GM19239 (cell line): ENCODE results near the gene ROPN1L.
"Not testable (repeated sequence)": the region's sequence is repeated elsewhere in the genome, so short reads cannot be mapped to it uniquely, and the experiment has no call there.

ENCODE experiments used
- DNase-seq: peaks from one replicate; pipeline ENCODE4 v3.0.0; 2011; ENCODE audit warnings: low spot score; ENCODE audit not compliant: insufficient read length
- FAIRE-seq: peaks from 2 replicates; lab custom pipeline; 2011; peaks lifted over from hg19 to GRCh38; lab: Jason Lieb, UNC

ROPN1L gene

DNA sequence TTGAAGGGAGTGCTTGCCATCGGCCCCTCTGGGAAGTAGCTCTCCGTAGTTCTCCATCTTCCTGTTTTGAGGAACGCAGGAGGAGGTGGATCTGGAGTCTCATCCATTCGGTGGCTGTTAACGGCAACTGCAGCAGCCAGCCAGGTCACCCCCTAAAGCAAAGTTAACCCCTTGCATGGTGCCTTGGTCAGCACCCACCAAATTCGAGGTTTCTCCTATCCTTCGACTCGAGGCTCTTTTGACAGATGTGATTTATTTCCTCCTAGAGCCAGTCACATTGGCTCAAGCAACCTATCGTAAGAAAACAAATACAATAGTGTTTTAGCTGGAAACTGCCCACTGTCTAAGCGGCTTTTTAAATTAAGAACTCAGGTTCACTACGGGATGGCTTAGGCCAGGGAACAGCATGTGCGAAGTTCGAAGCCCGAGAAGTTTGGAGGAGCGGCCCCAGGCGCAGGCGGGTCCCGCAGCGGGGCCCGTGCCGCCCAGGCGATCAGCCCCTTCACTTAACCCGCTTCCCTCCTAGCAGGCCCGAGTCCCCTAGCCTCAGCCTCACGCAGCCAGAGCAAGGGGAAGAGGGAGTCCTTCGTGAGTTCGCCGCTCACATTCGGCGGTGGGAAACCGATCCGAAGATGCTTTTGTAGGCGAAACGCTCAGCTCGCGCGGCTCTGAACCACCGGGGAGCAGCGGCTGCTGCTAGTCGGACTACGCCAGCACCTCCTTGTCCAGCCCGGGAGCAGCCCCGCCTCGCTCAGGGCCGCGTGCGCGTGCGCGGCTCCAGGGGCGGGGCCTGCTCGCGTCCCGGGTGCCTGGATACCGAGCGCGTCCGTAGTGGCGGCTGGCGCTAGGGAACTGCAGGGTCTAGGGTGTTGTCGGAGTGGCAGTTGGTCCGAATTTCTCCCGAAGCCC, at the start of gene ROPN1L:
ROPN1L (plus strand) TSS at position 797 of the 909 bp plus-strand sequence. CDS start 289 bp downstream, outside the sequence.
- FAIRE-seq (peak; percentile 37), DNase-seq (peak; percentile 93)

DNA sequence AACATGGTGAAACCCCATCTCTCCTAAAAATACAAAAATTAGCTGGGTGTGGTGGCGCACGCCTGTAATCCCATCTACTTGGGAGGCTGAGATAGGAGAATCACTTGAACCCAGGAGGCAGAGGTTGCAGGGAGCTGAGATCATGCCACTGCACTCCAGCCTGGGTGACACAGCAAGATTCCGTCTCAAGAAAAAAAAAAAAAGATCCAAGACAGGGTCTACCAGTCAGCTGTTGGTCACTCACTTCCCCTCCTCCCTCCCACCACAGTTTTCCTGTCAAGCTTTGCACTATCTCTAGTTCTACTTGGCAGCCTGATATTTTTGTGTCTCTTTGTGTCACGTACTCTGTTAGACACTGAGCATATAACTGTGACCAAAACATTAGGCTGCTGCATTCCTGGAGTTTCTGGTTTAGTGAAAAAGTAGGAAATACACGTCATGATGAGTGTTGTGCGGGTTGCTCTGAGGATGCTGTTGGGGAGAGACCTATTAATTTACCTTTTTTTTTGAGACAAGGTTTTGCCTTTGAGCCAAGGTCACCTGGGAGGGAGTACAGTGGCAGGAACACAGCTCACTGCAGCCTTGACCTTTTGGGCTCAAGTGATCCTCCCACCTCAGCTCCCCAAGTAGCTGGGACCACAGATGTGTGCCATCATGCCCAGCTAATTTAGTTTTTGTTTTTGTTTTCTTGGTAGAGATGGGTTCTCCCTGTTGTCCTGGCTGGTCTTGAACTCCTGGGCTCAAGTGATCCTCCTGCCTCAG, 48.9 kb upstream of the ROPN1L start:
- FAIRE-seq, DNase-seq: not testable (repeated sequence)

GRCh38 chr5:10393491-10393890, 48.2 kb upstream of the ROPN1L start:
- DNase-seq, result no peak
- no peak for FAIRE-seq

- FAIRE-seq (no peak), DNase-seq (no peak)
These were observed 45.1 kb upstream of the ROPN1L start for GRCh38 chr5:10396552-10396951.

DNA sequence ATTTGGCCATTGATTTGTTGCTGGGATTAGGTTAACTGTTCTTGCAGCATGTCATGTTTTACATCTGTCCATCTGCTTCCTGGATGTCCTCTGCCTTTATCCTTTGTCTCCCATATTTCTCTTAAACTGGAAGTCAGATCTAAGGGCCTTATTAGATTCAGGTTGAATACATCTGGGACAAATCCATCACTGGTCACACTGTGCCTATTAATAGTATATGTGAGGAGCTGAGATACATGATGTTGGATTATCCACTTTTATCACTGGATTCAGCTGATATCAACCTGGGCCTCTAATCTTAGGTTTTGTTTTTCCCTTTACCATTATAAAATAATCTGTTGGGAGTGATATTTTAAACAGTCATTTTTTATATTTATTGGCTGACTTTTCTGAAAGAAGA, 41.8 kb upstream of the ROPN1L start:
- DNase-seq (no peak), FAIRE-seq (no peak)

DNA sequence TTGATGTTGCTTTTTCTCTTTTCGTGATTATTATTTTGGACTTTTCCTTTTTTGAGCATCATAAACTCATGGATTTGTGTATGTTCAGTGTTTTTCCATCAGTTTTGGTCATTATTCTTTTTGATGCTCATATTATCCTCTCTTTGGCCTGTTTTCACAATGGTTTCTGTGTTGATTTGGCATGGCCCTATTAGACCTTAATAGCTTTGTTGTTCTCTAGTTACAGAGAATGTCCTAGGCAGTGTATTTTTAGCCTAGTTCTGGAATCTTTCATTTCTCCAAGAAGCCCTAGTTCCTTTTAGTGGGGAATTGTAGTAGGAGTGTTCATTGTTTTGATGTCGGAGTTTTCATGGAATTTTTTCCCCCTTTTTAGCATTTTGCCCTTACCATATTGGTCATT, 41.3 kb upstream of the ROPN1L start:
- DNase-seq (no peak), FAIRE-seq (no peak)

GRCh38 chr5:10400831-10401230, 40.8 kb upstream of the ROPN1L start:
- DNase-seq (no peak), FAIRE-seq (no peak)

GRCh38 chr5:10401498-10401897, 40.2 kb upstream of the ROPN1L start:
- FAIRE-seq (peak; percentile 21), DNase-seq (no peak)

GRCh38 chr5:10403829-10404228, 37.9 kb upstream of the ROPN1L start:
- no peak for DNase-seq
- no peak for FAIRE-seq

- DNase-seq (no peak), FAIRE-seq (no peak)
These were observed 35.0 kb upstream of the ROPN1L start for GRCh38 chr5:10406651-10407050.

- no peak for FAIRE-seq
- DNase-seq, result no peak
These were observed 32.2 kb upstream of the ROPN1L start for GRCh38 chr5:10409504-10409903.

DNA sequence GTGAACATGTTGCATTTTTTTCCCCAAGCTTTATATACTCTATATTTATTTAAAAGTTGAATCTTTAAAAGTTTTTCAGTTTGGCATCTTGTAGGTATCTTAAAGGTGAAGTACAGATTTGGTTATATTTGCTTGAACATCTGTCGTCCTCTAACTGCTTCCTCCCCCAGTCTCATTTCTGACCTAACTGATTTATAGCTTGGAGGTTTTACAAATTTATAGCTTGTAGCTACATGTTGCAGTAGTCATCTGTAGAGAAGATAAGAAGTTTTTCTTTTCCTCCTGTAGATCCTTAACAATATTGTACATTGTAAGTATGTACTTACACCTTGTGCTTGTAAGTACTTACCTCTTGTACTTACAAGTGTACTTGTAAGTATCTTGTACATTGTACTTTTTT, 31.0 kb upstream of the ROPN1L start:
- FAIRE-seq, result no peak

DNA sequence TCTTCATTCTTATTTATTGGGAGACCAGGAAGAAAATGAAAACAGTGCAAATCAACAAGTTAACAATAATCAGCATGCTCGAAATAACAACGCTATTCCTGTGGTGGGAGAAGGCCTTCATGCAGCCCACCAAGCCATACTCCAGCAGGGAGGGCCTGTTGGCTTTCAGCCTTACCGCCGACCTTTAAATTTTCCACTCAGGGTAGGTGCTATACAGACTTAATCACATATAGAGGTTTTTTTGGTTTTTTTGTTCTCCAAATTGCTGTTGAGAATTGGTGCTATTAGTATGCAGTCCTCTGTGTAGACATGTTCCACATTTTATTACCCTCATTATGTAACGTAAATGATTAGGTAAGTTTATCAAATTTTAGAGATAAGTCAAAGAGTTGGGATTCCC, 30.3 kb upstream of the ROPN1L start:
- FAIRE-seq (no peak), DNase-seq (no peak)

More for the DNA sequence above, 31.0 kb upstream of the ROPN1L start:
- no peak for DNase-seq

DNA sequence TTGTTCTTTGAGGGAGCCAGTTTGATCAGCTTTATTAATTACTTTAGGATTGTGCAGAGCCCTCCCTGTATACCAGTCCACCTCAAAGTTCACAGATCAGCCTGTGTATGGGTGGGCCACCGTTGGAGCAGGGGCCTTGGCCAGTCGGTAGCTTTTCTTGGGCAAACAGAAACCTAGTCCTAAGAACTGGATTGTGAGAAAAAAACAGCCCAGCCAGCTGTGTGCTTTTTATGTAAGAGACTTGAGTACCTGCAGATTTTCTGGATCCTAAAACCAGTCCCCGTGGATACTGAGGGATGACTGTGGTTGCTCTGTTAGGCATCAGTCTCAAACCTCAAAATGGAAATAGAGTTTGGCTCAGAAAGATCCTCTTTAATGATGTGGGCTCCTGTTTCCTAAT, 24.8 kb upstream of the ROPN1L start:
- FAIRE-seq (no peak), DNase-seq (no peak)

DNA sequence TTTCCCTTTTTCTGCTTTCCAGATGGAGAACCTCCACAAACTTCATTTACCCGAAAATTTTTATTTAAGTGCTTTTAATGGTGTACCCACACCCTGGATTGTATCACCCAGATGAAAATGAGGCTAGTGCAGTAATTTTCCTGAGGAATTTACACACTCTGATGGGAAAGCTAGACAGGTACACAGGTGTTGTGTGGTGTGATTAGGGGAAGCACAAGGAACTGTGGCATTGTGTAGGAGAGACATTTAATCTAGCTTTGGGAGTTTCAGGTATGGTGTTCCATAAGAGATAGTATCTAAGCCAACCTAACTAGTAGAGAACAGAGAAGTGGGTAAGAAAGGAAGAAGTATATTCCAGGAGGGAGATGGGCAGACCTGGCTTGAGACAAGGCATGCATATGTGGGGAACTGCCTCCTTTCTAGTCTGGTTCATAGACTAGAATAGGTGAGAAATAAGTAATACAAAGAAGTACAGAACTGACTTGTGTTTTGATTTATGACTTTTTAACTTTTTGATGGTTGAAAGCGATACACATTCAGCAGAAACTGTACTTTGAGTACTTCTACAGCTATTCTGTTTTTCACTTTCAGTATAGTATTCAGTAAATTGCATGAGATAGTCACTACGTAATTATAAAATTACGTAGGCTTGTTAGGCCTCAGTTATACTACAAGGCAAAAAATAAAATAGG, 22.9 kb upstream of the ROPN1L start:
- DNase-seq (no peak), FAIRE-seq (no peak)

- no peak for DNase-seq
- FAIRE-seq, result no peak
These were observed 21.2 kb upstream of the ROPN1L start for GRCh38 chr5:10420468-10420867.

- DNase-seq (no peak), FAIRE-seq (no peak)
These were observed 20.7 kb upstream of the ROPN1L start for GRCh38 chr5:10420932-10421331.

DNA sequence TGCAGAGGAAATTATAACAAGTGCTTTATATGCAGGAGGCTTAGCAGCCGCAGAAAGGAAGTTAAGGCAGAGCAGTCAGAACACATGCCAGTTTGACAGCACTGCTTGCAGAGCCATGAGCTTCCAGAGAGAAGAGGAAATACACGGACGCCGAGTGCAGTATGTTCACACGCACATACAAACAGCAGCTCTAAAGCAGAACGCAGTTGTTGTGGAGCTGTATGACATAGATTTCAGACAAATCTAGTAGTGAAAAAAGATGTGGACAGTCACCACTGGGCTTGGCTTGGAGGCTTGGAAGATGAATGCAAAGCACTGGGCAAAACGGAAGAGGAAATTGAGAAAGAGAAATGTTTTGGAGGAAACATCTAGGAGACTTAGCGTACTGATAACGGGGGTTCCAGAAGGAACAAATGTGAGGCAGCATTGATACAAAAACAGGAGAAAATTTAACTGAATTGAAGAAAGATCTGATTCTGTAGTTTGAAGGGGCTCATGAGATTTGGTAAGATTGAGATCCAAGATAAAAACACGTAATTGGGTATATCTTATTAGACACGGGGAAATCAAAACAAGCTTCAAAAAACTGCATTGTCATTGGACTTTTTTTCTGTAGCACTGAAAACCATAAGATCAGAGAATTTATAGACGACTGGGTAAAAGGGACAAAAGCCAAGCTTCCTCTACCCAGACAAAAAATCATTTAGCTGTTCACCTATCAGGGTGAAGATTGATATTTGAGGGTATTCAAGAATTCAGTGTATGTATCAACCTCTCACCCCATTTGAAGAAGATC, 19.6 kb upstream of the ROPN1L start:
- FAIRE-seq, result no peak
- DNase-seq, result no peak

- no peak for DNase-seq
- no peak for FAIRE-seq
These were observed 18.7 kb upstream of the ROPN1L start for GRCh38 chr5:10423022-10423421.
